IPS DF 4.7 (cell line): Measurements from ENCODE around the gene FBXL19.

Experiments
- DNase-seq: peaks from one replicate; pipeline ENCODE4 v3.0.0-alpha.2; 2013; ENCODE audit warnings: low spot score; ENCODE audit errors: extremely low read depth

Gene FBXL19

GRCh38 chr16:30964574-30965226 is 41.3 kb downstream of the FBXL19 start:
- DNase-seq: no peak

GRCh38 chr16:30965436-30965835 is 42.1 kb downstream of the FBXL19 start:
- no peak for DNase-seq

- no peak for DNase-seq
These were observed 42.8 kb downstream of the FBXL19 start for GRCh38 chr16:30966033-30966619.

GRCh38 chr16:30967795-30968194 is 44.4 kb downstream of the FBXL19 start:
- DNase-seq: no peak

- DNase-seq: no peak
These were observed 46.0 kb downstream of the FBXL19 start for GRCh38 chr16:30969246-30969842.

GRCh38 chr16:30971298-30971697 is 47.9 kb downstream of the FBXL19 start:
- no peak for DNase-seq

- no peak for DNase-seq
These were observed 49.5 kb downstream of the FBXL19 start for GRCh38 chr16:30972872-30973271.

- DNase-seq: no peak
These were observed 51.0 kb downstream of the FBXL19 start for GRCh38 chr16:30974348-30974747.

- DNase-seq: no peak
These were observed 53.1 kb downstream of the FBXL19 start for GRCh38 chr16:30976486-30976885.

GRCh38 chr16:30977502-30977901 is 54.1 kb downstream of the FBXL19 start:
- DNase-seq: no peak

GRCh38 chr16:30979170-30980022 is 56.0 kb downstream of the FBXL19 start:
- DNase-seq: no peak

GRCh38 chr16:30980023-30980371 is 56.6 kb downstream of the FBXL19 start:
- no peak for DNase-seq

GRCh38 chr16:30980434-30980833 is 57.1 kb downstream of the FBXL19 start:
- DNase-seq: no peak

- DNase-seq: no peak
These were observed 57.6 kb downstream of the FBXL19 start for GRCh38 chr16:30980959-30981358.

GRCh38 chr16:30982548-30983288 is 59.3 kb downstream of the FBXL19 start:
- DNase-seq: no peak

- no peak for DNase-seq
These were observed 60.0 kb downstream of the FBXL19 start for GRCh38 chr16:30983289-30983889.

- DNase-seq: no peak
These were observed 60.7 kb downstream of the FBXL19 start for GRCh38 chr16:30983898-30984610.

- peak; percentile 64 for DNase-seq
These were observed 61.5 kb downstream of the FBXL19 start, which contains the start of gene HSD3B7 for GRCh38 chr16:30984669-30985400. TSS of gene HSD3B7 (plus strand) at chr16:30985207. CDS start at chr16:30985659, 452 bp downstream.

- no peak for DNase-seq
These were observed 62.2 kb downstream of the FBXL19 start for GRCh38 chr16:30985401-30986128.
